HepG2 (cell line): ENCODE measurements around the gene CPE. TPM values are rescaled to one million over a fixed set of nuclear protein-coding genes. Genes with fewer than 3 reads are reported as not detected.

Experiments used
- AGO2 ChIP-seq: fragments of 200-400 bp; formaldehyde crosslinking; optimal IDR thresholded peaks from 2 replicates; pipeline ENCODE3; 2017; ENCODE audit warnings: mild to moderate bottlenecking, low read depth, low read length, moderate library complexity
- CBFB ChIP-seq: sonication (generic); formaldehyde crosslinking; IDR thresholded peaks from 2 replicates; pipeline ENCODE4 v1.4.0; 2020; ENCODE audit warnings: missing genetic modification reagents
- GATAD1 ChIP-seq: IDR thresholded peaks from 2 replicates; pipeline ENCODE4 v1.6.1; 2016; ENCODE audit warnings: missing genetic modification reagents, missing compliant biosample characterization
- GATAD2A ChIP-seq: IDR thresholded peaks from 2 replicates; pipeline ENCODE4 v1.6.1; 2016
- GMEB2 ChIP-seq: IDR thresholded peaks from 2 replicates; pipeline ENCODE4 v1.6.1; 2016; ENCODE audit warnings: missing biosample characterization, missing genetic modification reagents, low read depth
- KDM3A ChIP-seq: IDR thresholded peaks from 2 replicates; pipeline ENCODE4 v1.6.1; 2018; ENCODE audit warnings: low read depth, missing compliant biosample characterization
- KDM5B ChIP-seq: sonication (generic); formaldehyde crosslinking; IDR thresholded peaks from 2 replicates; pipeline ENCODE4 v1.4.0; 2020; ENCODE audit warnings: missing genetic modification reagents, mild to moderate bottlenecking, borderline replicate concordance
- KIAA2018 ChIP-seq: sonication (generic); formaldehyde crosslinking; IDR thresholded peaks from 2 replicates; pipeline ENCODE4 v1.5.0; 2020; ENCODE audit warnings: mild to moderate bottlenecking, missing genetic modification reagents, borderline replicate concordance
- NCOA2 ChIP-seq: sonication (generic); formaldehyde crosslinking; IDR thresholded peaks from 2 replicates; pipeline ENCODE4 v1.8.0; 2022; ENCODE audit warnings: inconsistent platforms
- RFXANK ChIP-seq: IDR thresholded peaks from 2 replicates; pipeline ENCODE4 v1.6.1; 2016
- SRF ChIP-seq: IDR thresholded peaks from 2 replicates; pipeline ENCODE4 v1.6.1; 2011; ENCODE audit warnings: mild to moderate bottlenecking, low read depth, low read length, moderate library complexity
- TBX3 ChIP-seq: fragments of 450-650 bp; IDR thresholded peaks from 2 replicates; pipeline ENCODE4 v1.6.1; 2017; ENCODE audit warnings: antibody characterized with exemption, mild to moderate bottlenecking, inconsistent platforms, borderline replicate concordance
- ZBTB21 ChIP-seq: sonication (generic); formaldehyde crosslinking; IDR thresholded peaks from 2 replicates; pipeline ENCODE4 v1.4.0; 2020; ENCODE audit warnings: missing genetic modification reagents
- ZGPAT ChIP-seq: IDR thresholded peaks from 2 replicates; pipeline ENCODE4 v1.6.1; 2016; ENCODE audit warnings: mild to moderate bottlenecking
- ZNF207 ChIP-seq: fragments of 450-650 bp; IDR thresholded peaks from 2 replicates; pipeline ENCODE4 v1.6.1; 2016; ENCODE audit warnings: antibody characterized with exemption, borderline replicate concordance
- ZNF629 ChIP-seq: sonication (generic); formaldehyde crosslinking; conservative IDR thresholded peaks from 2 replicates; pipeline ENCODE4 v1.5.0; 2020; ENCODE audit warnings: missing genetic modification reagents
- ZNF720 ChIP-seq: sonication (generic); formaldehyde crosslinking; IDR thresholded peaks from 2 replicates; pipeline ENCODE4 v1.4.0; 2020; ENCODE audit warnings: missing genetic modification reagents
- ZNF737 ChIP-seq: sonication (generic); formaldehyde crosslinking; IDR thresholded peaks from 2 replicates; pipeline ENCODE4 v1.5.0; 2020; ENCODE audit warnings: missing genetic modification reagents, mild to moderate bottlenecking, borderline replicate concordance
- ZNF747 ChIP-seq: sonication (generic); formaldehyde crosslinking; IDR thresholded peaks from 2 replicates; pipeline ENCODE4 v1.8.1; 2023; ENCODE audit warnings: missing genetic modification reagents, mild to moderate bottlenecking, borderline replicate concordance
- ZSCAN12 ChIP-seq: sonication (generic); formaldehyde crosslinking; IDR thresholded peaks from 2 replicates; pipeline ENCODE4 v1.9.0; 2021; ENCODE audit warnings: mild to moderate bottlenecking, missing genetic modification reagents
- polyA plus RNA-seq, 8 experiments: library from polyadenylated mRNA; depleted of rRNA in 3 of 8; stranded (reverse) in 7 of 8; unstranded in 1 of 8; fragments of >200 nt; fragmentation: Illumina TruSeq in 4 of 8; extraction: Trizol in 4 of 8; gene quantifications; 2 replicates each; pipeline versions ENCODE4 v1.2.1 to v1.2.3, GENCODE V29; 2011 to 2016; ENCODE audit warnings: low read depth in 4 of 8, missing spikeins in 1 of 8, mixed read lengths in 1 of 8; ENCODE audit not compliant: insufficient read depth in 1 of 8
- total RNA-seq, 5 experiments: library from RNA; depleted of rRNA; stranded (reverse); fragments of >200 nt; fragmentation: Illumina TruSeq; extraction: Trizol; gene quantifications; 2 replicates each; pipeline ENCODE4 v1.2.3, GENCODE V29; 2016; ENCODE audit warnings: low read depth in 1 of 5

CPE gene
- total and polyA plus RNA-seq, 2 of the 13 experiments (the other 11 are each of a cell fraction or from before 2014, with no cell fraction given), result 268 to 852 TPM

- TF ChIP-seq KIAA2018 (no peak), ZNF737 (no peak), KDM5B (CRISPR knock-in tag) (no peak), GATAD2A (CRISPR knock-in tag) (peak; percentile 64), ZBTB21 (CRISPR knock-in tag) (peak; percentile 84), RFXANK (no peak), SRF (no peak), KDM3A (CRISPR knock-in tag) (0 out of 2 replicates have a peak, but pooled peaks have one; percentile 24), ZGPAT (peak; percentile 62), AGO2 (no peak), TBX3 (peak; percentile 45; the same call in 1 of the 2 replicates), ZNF720 (CRISPR knock-in tag) (no peak), ZNF629 (CRISPR knock-in tag) (no peak), ZNF747 (CRISPR knock-in tag) (no peak), CBFB (CRISPR knock-in tag) (peak; percentile 51; the same call in 1 of the 2 replicates), NCOA2 (CRISPR knock-in tag) (peak; percentile 31; the same call in 1 of the 2 replicates), ZSCAN12 (CRISPR knock-in tag) (no peak), GATAD1 (no peak), GMEB2 (CRISPR knock-in tag) (no peak), ZNF207 (no peak)
These were observed 124.4 kb downstream of the CPE start (continued) for GRCh38 chr4:165502916-165503907.
